ENCODE data around the gene MYOF. TPM values are rescaled to one million over a fixed set of nuclear protein-coding genes. Genes with fewer than 3 reads are reported as not detected.
"Not testable (repeated sequence)": the region's sequence is repeated elsewhere in the genome, so short reads cannot be mapped to it uniquely, and the experiment has no call there.

Gene MYOF
- total RNA-seq, 1 donor from 2014 or later, result 32.5 TPM

DNA sequence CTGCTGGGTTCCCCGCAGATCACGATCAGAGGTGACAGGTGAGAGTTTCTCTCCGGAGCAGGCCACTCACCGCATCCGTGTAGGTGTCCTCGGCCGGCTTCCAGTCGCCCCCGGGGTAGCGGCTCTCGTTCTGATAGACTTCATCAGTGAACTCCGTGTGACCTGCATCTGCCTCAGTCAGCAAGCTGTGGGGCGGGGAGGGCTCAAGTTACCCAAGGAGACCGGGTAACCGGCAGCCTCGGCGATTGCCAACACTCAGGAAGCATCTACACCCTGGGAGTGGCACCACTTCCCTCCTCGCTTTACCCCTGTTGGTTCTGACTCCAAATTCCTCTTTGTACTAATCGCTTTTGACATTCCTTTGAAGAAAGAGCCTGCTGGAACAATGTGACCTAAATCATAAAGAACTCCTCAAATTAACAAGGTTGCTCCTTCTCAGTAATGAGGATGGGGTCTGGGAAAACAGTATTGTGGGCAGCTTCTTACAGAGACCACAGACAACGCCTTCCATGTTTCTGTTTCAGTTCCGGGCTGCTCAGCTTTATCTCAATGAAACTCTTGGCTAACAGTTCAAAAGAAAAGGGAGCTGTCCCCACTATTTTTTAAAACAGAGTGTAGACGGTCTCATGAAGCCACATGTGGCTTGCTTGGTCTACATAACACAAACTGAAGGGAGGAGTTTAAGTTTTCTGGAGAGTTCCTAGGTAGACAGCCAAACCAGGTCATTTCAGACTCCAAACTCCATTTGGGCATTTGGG, 118.1 kb downstream of the MYOF start:
- Mint-ChIP-seq H3K36me3 (ENCODE audit: low read depth) (peaks cover 17% of the 10 kb centered on the region), H3K4me1 (ENCODE audit: low read depth) (peaks cover 7% of the 10 kb centered on the region), H3K27me3 (ENCODE audit: low read depth) (no peaks in the 10 kb centered on the region), H3K27ac (no peak overlapping the region), H3K9me3 (no peaks in the 10 kb centered on the region), H3K4me3 (ENCODE audit: low read depth) (no peak overlapping the region)
- no peak for DNase-seq (ENCODE audit: low spot score)
- intact Hi-C loops (cut with micrococcal nuclease), result no loop called here

DNA sequence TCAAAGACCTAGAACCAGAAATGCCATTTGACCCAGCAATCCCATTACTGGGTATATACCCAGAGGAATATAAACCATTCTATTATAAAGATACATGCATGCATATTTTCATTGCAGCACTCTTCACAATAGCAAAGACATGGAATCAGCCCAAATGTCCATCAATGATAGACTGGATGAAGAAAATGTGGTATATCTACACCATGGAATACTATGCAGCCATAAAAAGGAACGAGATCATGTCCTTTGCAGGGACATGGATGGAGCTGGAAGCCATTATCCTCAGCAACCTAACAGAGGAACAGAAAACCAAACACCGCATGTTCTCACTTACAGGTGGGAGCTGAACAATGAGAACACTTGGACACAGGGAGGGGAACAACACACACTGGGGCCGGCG, 123.7 kb downstream of the MYOF start:
- intact Hi-C loops (cut with micrococcal nuclease), result loop anchor here (5.0 kb wide), 2 partner anchors 124 to 281 kb away; partner anchors contain the start of gene MYOF
- not testable (repeated sequence) for H3K4me3 Mint-ChIP-seq (ENCODE audit: low read depth); H3K4me1 Mint-ChIP-seq (ENCODE audit: low read depth); H3K9me3 Mint-ChIP-seq; H3K27ac Mint-ChIP-seq; DNase-seq (ENCODE audit: low spot score); H3K27me3 Mint-ChIP-seq (ENCODE audit: low read depth)
- H3K36me3 Mint-ChIP-seq (ENCODE audit: low read depth), result peaks cover 24% of the 10 kb centered on the region

DNA sequence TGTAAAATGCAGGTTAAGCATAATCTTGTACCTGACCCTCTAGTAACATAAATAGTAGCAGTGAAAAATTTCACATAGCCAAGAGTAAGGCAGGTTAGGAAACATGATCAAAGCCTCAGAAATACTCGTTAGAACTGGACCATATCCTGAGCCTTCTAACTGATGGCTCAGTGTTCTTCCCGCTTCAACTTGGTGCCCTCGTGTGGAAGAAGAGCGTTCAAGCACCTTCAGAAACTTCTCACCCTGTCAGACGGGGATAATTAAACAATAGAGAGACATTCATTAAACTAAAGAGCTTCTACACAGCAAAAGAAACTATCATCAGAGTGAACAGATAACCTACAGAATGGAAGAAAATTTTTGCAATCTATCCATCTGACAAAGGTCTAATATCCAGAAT, 124.5 kb downstream of the MYOF start:
- peak overlapping the region; percentile 24 for H3K27ac Mint-ChIP-seq
- no peaks in the 10 kb centered on the region for H3K9me3 Mint-ChIP-seq
- H3K4me3 Mint-ChIP-seq (ENCODE audit: low read depth), result no peak overlapping the region
- DNase-seq (ENCODE audit: low spot score), result no peak
- H3K4me1 Mint-ChIP-seq (ENCODE audit: low read depth), result peaks cover 9% of the 10 kb centered on the region
- H3K27me3 Mint-ChIP-seq (ENCODE audit: low read depth), result no peaks in the 10 kb centered on the region
- peaks cover 22% of the 10 kb centered on the region for H3K36me3 Mint-ChIP-seq (ENCODE audit: low read depth)
- intact Hi-C loops (cut with micrococcal nuclease), result loop anchor here (5.0 kb wide), 2 partner anchors 125 to 280 kb away; partner anchors contain the start of gene MYOF

DNA sequence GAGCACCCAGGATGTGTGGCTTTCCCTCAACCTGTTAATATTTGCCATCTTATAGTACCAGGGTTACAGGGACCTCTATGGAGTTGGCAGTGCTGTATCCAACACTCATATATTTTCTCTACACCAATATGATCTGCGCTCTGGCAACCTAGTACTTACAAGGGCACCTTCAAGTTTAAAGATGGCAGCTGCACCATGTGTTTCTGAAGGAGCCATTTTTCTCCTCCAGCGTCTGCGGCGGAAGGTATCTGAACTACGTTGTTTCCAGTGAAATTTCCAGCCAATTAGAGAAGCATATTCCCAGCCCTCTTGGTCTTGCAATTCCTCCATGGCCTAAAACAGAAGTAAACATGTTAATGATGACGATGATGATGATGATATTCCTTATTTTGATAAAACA, 125.6 kb downstream of the MYOF start:
- intact Hi-C loops (cut with micrococcal nuclease), result loop anchor here (5.0 kb wide), 2 partner anchors 126 to 279 kb away; partner anchors contain the start of gene MYOF
- Mint-ChIP-seq H3K27me3 (ENCODE audit: low read depth) (no peaks in the 10 kb centered on the region), H3K4me3 (ENCODE audit: low read depth) (no peak overlapping the region), H3K36me3 (ENCODE audit: low read depth) (peaks cover 24% of the 10 kb centered on the region), H3K27ac (no peak overlapping the region), H3K4me1 (ENCODE audit: low read depth) (peaks cover 9% of the 10 kb centered on the region), H3K9me3 (no peaks in the 10 kb centered on the region)
- DNase-seq (ENCODE audit: low spot score), result no peak

DNA sequence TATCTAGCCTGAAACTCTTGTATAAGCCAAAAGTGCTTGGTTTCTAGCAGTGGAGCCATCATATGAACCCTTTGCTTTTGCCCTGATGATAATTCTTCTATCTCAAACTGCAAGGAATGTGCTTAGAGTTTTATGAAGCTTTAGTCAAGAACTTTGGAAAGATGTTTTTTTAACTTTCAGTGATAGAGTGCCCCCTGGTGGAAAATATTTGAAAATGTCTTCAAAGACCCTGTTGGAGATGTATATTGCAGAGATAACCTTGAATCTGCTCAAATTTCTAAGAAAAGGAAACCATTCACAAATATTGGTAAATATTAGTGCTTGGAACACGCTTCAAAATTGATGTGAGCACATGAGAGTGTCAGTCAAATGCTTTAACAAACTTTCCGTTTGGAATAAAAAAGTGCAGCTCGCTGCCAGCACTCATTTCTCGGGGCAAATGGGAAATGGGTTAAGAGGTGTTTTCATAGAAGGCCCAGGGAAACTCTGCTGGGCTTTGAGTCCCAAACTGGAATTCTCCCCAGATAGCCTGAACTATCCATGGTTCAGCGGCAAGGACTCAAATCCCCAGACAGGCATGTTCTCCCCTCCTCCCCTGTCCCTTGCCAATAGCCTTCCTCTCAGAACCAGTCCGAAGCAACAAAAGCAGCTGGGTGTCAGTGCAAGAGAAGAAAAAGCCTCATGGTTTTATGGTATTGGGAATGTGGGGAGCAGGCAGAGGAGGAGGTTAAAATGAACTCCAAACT, 129.3 kb downstream of the MYOF start:
- Mint-ChIP-seq H3K27ac (no peak overlapping the region), H3K4me1 (ENCODE audit: low read depth) (peaks cover 6% of the 10 kb centered on the region), H3K4me3 (ENCODE audit: low read depth) (no peak overlapping the region), H3K9me3 (no peaks in the 10 kb centered on the region), H3K27me3 (ENCODE audit: low read depth) (no peaks in the 10 kb centered on the region), H3K36me3 (ENCODE audit: low read depth) (peaks cover 19% of the 10 kb centered on the region)
- no peak for DNase-seq (ENCODE audit: low spot score)
- intact Hi-C loops (cut with micrococcal nuclease), result no loop called here

DNA sequence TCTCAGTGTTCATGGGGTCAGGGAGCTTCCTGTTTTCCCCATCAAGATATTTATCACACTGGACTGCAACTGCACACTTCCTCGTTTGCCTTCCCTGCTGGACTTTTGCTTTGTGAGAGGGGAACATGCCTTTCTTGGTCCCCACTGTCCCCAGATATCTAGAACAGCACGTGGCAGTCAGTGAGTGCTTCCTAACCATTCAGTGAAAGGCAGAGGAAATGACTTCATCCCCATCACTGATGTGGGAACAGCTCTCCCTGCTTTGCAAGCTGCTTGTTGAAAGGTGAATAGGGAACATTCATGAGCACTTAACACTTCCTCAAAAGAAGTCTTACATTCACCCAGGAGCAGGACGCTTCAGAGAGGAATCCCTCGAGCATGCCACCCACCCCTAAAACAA, 135.4 kb downstream of the MYOF start:
- peaks cover 8% of the 10 kb centered on the region for H3K4me1 Mint-ChIP-seq (ENCODE audit: low read depth)
- peak overlapping the region; percentile 65 for H3K27ac Mint-ChIP-seq
- H3K9me3 Mint-ChIP-seq, result no peaks in the 10 kb centered on the region
- peaks cover 9% of the 10 kb centered on the region for H3K36me3 Mint-ChIP-seq (ENCODE audit: low read depth)
- no peak overlapping the region for H3K4me3 Mint-ChIP-seq (ENCODE audit: low read depth)
- DNase-seq (ENCODE audit: low spot score), result no peak
- no peaks in the 10 kb centered on the region for H3K27me3 Mint-ChIP-seq (ENCODE audit: low read depth)
- intact Hi-C loops (cut with micrococcal nuclease), result no loop called here

DNA sequence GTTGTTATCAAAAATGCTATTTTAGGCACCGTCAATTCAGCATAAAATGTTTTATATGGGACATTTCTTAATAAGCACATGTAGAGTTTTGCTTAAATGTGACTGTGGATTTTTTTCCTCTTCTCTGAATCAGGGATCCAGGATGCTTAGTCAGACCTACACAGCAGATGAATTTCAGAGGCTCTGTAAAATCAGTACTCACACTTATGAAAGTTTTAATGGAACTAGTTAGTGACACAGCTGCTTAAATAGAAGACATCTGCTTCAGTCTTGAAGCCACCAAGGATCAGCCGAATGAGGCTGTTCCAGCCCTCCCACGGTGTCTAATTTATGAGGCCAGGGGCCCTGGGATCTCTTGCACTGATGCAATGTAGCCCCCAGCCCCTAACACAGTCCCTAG, 136.0 kb downstream of the MYOF start:
- Mint-ChIP-seq H3K36me3 (ENCODE audit: low read depth) (peaks cover 9% of the 10 kb centered on the region), H3K9me3 (no peaks in the 10 kb centered on the region), H3K4me1 (ENCODE audit: low read depth) (peaks cover 8% of the 10 kb centered on the region), H3K27me3 (ENCODE audit: low read depth) (no peaks in the 10 kb centered on the region), H3K27ac (no peak overlapping the region), H3K4me3 (ENCODE audit: low read depth) (no peak overlapping the region)
- intact Hi-C loops (cut with micrococcal nuclease), result no loop called here
- DNase-seq (ENCODE audit: low spot score), result no peak

DNA sequence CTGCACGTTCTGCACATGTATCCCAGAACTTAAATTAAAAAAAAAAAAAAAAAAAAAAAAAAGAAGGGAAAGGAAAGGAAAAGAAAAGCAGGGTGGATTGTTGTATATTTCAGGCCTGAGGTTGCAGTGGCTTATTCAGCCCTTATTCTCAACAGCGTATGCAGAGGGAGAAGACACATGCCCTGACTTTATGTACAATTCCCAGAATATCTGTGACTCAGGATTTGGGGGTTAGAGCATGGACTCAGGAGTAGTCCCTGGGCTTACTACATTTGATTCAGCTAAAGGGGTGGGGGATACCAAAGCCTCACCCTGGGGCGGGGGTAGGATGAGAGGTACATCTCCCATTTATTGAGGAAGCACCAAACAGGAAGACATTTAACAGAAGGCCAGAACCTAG, 137.4 kb downstream of the MYOF start:
- peaks cover 5% of the 10 kb centered on the region for H3K36me3 Mint-ChIP-seq (ENCODE audit: low read depth)
- no peak for DNase-seq (ENCODE audit: low spot score)
- intact Hi-C loops (cut with micrococcal nuclease), result no loop called here
- H3K9me3 Mint-ChIP-seq, result no peaks in the 10 kb centered on the region
- peaks cover 8% of the 10 kb centered on the region for H3K4me1 Mint-ChIP-seq (ENCODE audit: low read depth)
- no peak overlapping the region for H3K27ac Mint-ChIP-seq
- H3K4me3 Mint-ChIP-seq (ENCODE audit: low read depth), result no peak overlapping the region
- H3K27me3 Mint-ChIP-seq (ENCODE audit: low read depth), result no peaks in the 10 kb centered on the region

DNA sequence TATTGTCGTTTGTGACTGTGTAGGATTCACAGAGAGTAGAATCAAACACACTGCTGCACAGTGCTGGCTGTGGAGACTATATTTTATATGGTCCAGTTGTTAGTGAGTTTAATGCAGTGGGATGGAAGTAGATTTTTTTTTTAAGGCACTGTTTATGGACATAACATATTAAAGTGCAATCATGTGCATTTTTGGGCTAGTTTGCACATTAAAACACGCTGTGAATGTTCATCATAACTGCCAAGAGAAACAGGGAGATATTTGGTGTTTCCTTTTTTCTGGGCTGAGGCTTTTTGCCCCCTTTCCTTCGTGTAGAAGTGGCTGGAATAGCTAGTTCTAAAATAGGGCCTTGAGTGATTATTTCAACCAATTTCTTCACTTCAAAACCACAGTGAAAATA, 139.2 kb downstream of the MYOF start:
- Mint-ChIP-seq H3K4me1 (ENCODE audit: low read depth) (peaks cover 8% of the 10 kb centered on the region), H3K9me3 (no peaks in the 10 kb centered on the region), H3K27me3 (ENCODE audit: low read depth) (no peaks in the 10 kb centered on the region), H3K36me3 (ENCODE audit: low read depth) (peaks cover 5% of the 10 kb centered on the region), H3K27ac (no peak overlapping the region), H3K4me3 (ENCODE audit: low read depth) (no peak overlapping the region)
- intact Hi-C loops (cut with micrococcal nuclease), result no loop called here
- DNase-seq (ENCODE audit: low spot score), result no peak

DNA sequence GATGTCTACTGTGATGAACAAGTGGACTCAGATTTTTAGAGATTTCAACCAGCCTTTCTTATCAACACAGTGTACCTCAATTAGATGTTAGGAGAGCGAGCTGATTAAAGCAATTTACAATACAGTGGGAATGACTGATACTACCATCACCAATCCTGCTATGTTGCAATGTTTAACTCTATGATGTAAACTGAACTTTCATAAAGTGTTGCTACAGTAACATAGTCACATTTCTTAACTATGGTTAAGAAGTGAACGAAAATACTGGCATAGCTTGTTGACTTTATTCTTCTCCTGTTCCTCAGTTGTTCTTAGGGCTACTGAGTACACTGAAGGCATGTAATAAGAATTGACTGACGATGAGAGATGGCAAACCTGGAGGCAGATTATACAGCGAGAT, 139.8 kb downstream of the MYOF start:
- Mint-ChIP-seq H3K9me3 (no peaks in the 10 kb centered on the region), H3K27me3 (ENCODE audit: low read depth) (no peaks in the 10 kb centered on the region), H3K36me3 (ENCODE audit: low read depth) (peaks cover 5% of the 10 kb centered on the region), H3K27ac (no peak overlapping the region), H3K4me1 (ENCODE audit: low read depth) (peaks cover 8% of the 10 kb centered on the region), H3K4me3 (ENCODE audit: low read depth) (no peak overlapping the region)
- no peak for DNase-seq (ENCODE audit: low spot score)
- intact Hi-C loops (cut with micrococcal nuclease), result no loop called here

DNA sequence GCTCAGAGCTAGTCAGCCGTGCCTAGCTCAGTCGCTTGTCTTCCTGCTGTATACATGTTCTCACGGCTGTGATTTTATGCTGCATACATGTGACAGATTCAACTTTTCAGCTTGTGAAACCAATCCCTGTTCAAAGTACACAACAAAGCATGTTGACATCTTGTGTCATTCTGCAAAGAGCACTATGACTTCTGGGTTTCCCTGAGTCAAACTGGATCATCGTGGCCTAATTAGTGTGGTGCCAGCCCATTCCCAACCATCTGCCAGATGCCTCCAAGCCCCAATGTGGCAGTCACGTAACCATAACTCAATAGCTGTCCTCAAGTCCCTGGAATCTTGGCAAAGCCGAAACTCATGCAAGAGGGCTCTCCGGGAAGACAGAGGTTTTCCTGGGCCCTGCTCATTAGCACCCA, 144.8 kb downstream of the MYOF start:
- no peaks in the 10 kb centered on the region for H3K36me3 Mint-ChIP-seq (ENCODE audit: low read depth)
- H3K9me3 Mint-ChIP-seq, result no peaks in the 10 kb centered on the region
- H3K4me3 Mint-ChIP-seq (ENCODE audit: low read depth), result no peak overlapping the region
- no peak for DNase-seq (ENCODE audit: low spot score)
- intact Hi-C loops (cut with micrococcal nuclease), result no loop called here
- no peaks in the 10 kb centered on the region for H3K4me1 Mint-ChIP-seq (ENCODE audit: low read depth)
- no peak overlapping the region for H3K27ac Mint-ChIP-seq
- H3K27me3 Mint-ChIP-seq (ENCODE audit: low read depth), result no peaks in the 10 kb centered on the region

DNA sequence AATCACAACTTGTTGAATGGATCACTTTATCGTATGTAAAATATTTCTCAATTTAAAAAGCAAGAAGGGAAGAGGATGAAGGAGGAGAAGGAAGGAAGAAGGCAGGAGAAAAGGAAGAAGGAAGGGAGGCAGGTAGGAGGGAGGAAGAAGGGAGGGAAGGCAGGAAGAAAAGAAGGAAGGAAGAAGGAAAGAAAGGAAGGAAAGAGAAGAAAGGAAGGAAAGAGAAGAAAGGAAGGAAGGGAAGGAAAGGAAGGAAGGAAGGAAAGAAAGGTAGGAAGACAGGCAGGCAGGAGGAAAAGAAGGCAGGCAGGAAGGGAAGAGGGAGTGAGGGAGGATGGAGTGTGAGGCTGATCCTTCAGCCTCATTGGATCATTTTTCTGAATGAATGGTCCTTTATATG, 145.5 kb downstream of the MYOF start:
- Mint-ChIP-seq H3K4me3 (ENCODE audit: low read depth) (no peak overlapping the region), H3K27ac (no peak overlapping the region), H3K27me3 (ENCODE audit: low read depth) (no peaks in the 10 kb centered on the region), H3K4me1 (ENCODE audit: low read depth) (no peaks in the 10 kb centered on the region), H3K36me3 (ENCODE audit: low read depth) (no peaks in the 10 kb centered on the region), H3K9me3 (no peaks in the 10 kb centered on the region)
- no peak for DNase-seq (ENCODE audit: low spot score)
- intact Hi-C loops (cut with micrococcal nuclease), result no loop called here

DNA sequence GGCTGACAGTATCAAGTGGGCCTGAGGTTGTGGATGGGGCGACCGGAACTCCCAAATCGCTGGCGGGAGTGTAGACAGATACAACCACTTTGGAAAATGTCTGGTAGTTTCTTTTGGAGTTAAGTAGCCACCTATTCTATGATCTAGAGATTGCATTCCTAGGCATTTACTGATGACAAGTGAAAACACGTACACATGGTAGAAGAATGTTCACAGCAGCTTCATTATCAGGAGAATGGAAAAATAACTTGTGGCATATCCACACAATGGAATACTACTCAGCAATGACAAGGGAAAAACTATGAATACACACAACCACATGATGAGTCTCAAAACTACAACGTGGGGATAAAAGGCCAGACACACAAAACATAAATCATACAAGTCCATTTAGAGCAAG, 146.0 kb downstream of the MYOF start:
- no peaks in the 10 kb centered on the region for H3K4me1 Mint-ChIP-seq (ENCODE audit: low read depth)
- no peak overlapping the region for H3K27ac Mint-ChIP-seq
- H3K36me3 Mint-ChIP-seq (ENCODE audit: low read depth), result no peaks in the 10 kb centered on the region
- H3K27me3 Mint-ChIP-seq (ENCODE audit: low read depth), result no peaks in the 10 kb centered on the region
- H3K9me3 Mint-ChIP-seq, result no peaks in the 10 kb centered on the region
- no peak overlapping the region for H3K4me3 Mint-ChIP-seq (ENCODE audit: low read depth)
- no peak for DNase-seq (ENCODE audit: low spot score)
- intact Hi-C loops (cut with micrococcal nuclease), result no loop called here

Data from activated T-helper 2 cell treated with anti-CD3 and anti-CD28 coated beads, Interferon-gamma antibody, Interleukin-2, Interleukin-4, amounts not matched to agents 10 μg/mL and 5 μg/mL and 100 μg/mL, durations not matched to agents 14 hours and 24 hours and 36 hours (primary cell).